ENCODE results near the gene RNH1. TPM values are rescaled to one million over a fixed set of nuclear protein-coding genes. Genes with fewer than 3 reads are reported as not detected.

RNH1 gene
- polyA plus RNA-seq, 1 donor from 2014 or later, result 71.8 TPM

DNA sequence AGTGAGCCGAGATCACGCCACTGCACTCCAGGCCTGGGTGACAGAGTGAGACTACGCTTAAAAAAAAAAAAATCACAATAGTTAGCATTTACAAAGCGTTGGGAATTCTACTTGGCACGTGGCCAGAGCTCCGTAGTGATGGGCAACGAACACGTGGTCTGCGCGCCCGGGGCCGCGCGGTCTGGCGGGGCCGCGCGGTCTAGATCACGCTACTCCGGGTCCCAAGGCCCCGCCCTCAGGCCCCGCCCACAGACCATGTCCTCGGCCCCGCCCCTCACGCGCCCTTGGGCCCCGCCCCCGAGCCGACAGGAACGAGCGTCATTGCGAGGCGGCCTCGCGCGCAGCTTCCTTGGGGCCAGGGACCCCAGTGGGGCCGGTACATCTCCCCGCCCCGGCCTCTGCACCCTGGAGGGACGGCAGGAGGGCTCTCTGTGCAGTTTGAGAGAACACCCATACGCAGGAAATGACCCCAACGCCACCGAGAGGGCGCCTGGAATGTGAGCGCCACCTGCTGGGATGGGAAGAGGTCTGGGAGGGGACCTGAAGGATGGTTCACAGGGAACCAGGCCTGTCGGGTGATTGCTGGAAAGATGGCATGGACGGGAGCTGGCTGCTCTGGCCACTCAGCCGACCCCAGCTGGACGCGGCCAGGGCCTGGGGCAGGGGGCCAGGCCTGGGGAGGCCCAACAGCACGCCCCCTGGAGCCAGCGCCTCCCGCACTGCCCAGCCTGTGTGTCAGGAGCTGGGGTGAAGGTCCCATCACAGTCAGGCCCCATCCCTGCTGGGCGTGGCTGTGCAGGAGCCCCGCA is 58.9 kb downstream of the RNH1 start:
- H3K4me2 ChIP-seq (ENCODE audit: low read length), result no peak overlapping the region
- no peaks in the 10 kb centered on the region for H3F3A ChIP-seq (ENCODE audit: insufficient read depth, low read length, poor library complexity, severe bottlenecking)
- H3K9me3 ChIP-seq (ENCODE audit: low read length), result no peaks in the 10 kb centered on the region
- H3K27ac ChIP-seq (ENCODE audit: low read length), result peak overlapping the region; percentile 74
- H3K4me3 ChIP-seq (ENCODE audit: low read length), result peak overlapping the region; percentile 96
- peak; percentile 76 for TF ChIP-seq POLR2AphosphoS5 (IDR thresholded peaks at IDR 0.05)
- peak; percentile 16 for TF ChIP-seq EP300 (conservative IDR thresholded peaks at IDR 0.05; ENCODE audit: poor library complexity, severe bottlenecking)
- no peak for TF ChIP-seq EZH2 (IDR thresholded peaks at IDR 0.05; ENCODE audit: borderline replicate concordance, insufficient read depth, low read length, poor library complexity, severe bottlenecking)
- TF ChIP-seq, protein P1, sequence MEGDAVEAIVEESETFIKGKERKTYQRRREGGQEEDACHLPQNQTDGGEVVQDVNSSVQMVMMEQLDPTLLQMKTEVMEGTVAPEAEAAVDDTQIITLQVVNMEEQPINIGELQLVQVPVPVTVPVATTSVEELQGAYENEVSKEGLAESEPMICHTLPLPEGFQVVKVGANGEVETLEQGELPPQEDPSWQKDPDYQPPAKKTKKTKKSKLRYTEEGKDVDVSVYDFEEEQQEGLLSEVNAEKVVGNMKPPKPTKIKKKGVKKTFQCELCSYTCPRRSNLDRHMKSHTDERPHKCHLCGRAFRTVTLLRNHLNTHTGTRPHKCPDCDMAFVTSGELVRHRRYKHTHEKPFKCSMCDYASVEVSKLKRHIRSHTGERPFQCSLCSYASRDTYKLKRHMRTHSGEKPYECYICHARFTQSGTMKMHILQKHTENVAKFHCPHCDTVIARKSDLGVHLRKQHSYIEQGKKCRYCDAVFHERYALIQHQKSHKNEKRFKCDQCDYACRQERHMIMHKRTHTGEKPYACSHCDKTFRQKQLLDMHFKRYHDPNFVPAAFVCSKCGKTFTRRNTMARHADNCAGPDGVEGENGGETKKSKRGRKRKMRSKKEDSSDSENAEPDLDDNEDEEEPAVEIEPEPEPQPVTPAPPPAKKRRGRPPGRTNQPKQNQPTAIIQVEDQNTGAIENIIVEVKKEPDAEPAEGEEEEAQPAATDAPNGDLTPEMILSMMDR (IDR thresholded peaks at IDR 0.05; ENCODE audit: poor library complexity, severe bottlenecking), result peak; percentile 88
- peak; percentile 75 for TF ChIP-seq MXI1 (conservative IDR thresholded peaks at IDR 0.05; ENCODE audit: poor library complexity, severe bottlenecking)
- TF ChIP-seq TAF1 (IDR thresholded peaks at IDR 0.05; ENCODE audit: low read depth), result peak; percentile 44
- peak; percentile 76 for TF ChIP-seq RAD21 (conservative IDR thresholded peaks at IDR 0.05)
- TF ChIP-seq SMC3 (conservative IDR thresholded peaks at IDR 0.05; ENCODE audit: poor library complexity), result peak; percentile 78
- TF ChIP-seq, protein P2, sequence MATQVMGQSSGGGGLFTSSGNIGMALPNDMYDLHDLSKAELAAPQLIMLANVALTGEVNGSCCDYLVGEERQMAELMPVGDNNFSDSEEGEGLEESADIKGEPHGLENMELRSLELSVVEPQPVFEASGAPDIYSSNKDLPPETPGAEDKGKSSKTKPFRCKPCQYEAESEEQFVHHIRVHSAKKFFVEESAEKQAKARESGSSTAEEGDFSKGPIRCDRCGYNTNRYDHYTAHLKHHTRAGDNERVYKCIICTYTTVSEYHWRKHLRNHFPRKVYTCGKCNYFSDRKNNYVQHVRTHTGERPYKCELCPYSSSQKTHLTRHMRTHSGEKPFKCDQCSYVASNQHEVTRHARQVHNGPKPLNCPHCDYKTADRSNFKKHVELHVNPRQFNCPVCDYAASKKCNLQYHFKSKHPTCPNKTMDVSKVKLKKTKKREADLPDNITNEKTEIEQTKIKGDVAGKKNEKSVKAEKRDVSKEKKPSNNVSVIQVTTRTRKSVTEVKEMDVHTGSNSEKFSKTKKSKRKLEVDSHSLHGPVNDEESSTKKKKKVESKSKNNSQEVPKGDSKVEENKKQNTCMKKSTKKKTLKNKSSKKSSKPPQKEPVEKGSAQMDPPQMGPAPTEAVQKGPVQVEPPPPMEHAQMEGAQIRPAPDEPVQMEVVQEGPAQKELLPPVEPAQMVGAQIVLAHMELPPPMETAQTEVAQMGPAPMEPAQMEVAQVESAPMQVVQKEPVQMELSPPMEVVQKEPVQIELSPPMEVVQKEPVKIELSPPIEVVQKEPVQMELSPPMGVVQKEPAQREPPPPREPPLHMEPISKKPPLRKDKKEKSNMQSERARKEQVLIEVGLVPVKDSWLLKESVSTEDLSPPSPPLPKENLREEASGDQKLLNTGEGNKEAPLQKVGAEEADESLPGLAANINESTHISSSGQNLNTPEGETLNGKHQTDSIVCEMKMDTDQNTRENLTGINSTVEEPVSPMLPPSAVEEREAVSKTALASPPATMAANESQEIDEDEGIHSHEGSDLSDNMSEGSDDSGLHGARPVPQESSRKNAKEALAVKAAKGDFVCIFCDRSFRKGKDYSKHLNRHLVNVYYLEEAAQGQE (IDR thresholded peaks at IDR 0.05; ENCODE audit: borderline replicate concordance), result peak; percentile 45
- H3K36me3 ChIP-seq (ENCODE audit: insufficient read depth, low read length), result no peaks in the 10 kb centered on the region
- peak overlapping the region; percentile 45 for H2AFZ ChIP-seq (ENCODE audit: low read depth, low read length)
- H4K20me1 ChIP-seq (ENCODE audit: insufficient read depth), result peaks cover 2% of the 10 kb centered on the region
- H3K79me2 ChIP-seq (replicated peaks; ENCODE audit: insufficient read depth, low read length), result peaks cover 4% of the 10 kb centered on the region
- peak overlapping the region; percentile 74 for H3K9ac ChIP-seq (ENCODE audit: low read length)
- H3K9me2 ChIP-seq (ENCODE audit: insufficient read depth, low read length), result no peaks in the 10 kb centered on the region
- H3K27me3 ChIP-seq (ENCODE audit: insufficient read depth, low read depth, low read length), result no peaks in the 10 kb centered on the region

DNA sequence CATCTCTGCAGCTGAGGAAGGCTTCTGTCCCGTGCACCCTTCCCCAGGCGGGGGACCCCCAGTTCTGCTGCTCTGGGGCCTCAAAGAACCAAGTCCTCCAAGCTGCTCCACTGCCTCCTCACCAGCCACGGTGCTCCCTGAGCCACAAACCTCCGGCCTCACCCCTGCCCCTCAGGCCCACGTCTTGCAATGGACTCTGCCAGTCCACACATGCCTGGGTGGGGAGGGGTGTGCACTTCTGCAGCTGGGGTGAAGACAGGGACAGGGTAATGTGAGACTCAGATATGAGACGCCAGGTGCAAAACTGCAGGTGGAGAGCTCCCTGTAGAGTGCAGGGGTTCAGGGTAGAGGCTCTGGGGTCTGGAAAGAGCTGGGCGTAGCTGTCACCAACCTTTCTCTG is 60.2 kb downstream of the RNH1 start:
- Histone ChIP-seq H3K9ac (ENCODE audit: low read length) (no peak overlapping the region), H3K27me3 (ENCODE audit: insufficient read depth, low read depth, low read length) (no peaks in the 10 kb centered on the region), H3K4me2 (ENCODE audit: low read length) (no peak overlapping the region), H3K9me2 (ENCODE audit: insufficient read depth, low read length) (no peaks in the 10 kb centered on the region), H3K9me3 (ENCODE audit: low read length) (no peaks in the 10 kb centered on the region), H3F3A (ENCODE audit: insufficient read depth, low read length, poor library complexity, severe bottlenecking) (no peaks in the 10 kb centered on the region), H3K79me2 (replicated peaks; ENCODE audit: insufficient read depth, low read length) (no peaks in the 10 kb centered on the region), H3K27ac (ENCODE audit: low read length) (no peak overlapping the region), H3K4me3 (ENCODE audit: low read length) (no peak overlapping the region), H2AFZ (ENCODE audit: low read depth, low read length) (no peak overlapping the region), H4K20me1 (ENCODE audit: insufficient read depth) (peaks cover 2% of the 10 kb centered on the region), H3K36me3 (ENCODE audit: insufficient read depth, low read length) (no peaks in the 10 kb centered on the region)
- TF ChIP-seq, protein P1 (IDR thresholded peaks at IDR 0.05; ENCODE audit: poor library complexity, severe bottlenecking), result no peak
- TF ChIP-seq POLR2AphosphoS5 (IDR thresholded peaks at IDR 0.05) (no peak), EP300 (conservative IDR thresholded peaks at IDR 0.05; ENCODE audit: poor library complexity, severe bottlenecking) (no peak), TAF1 (IDR thresholded peaks at IDR 0.05; ENCODE audit: low read depth) (no peak), MXI1 (conservative IDR thresholded peaks at IDR 0.05; ENCODE audit: poor library complexity, severe bottlenecking) (no peak), SMC3 (conservative IDR thresholded peaks at IDR 0.05; ENCODE audit: poor library complexity) (no peak), EZH2 (IDR thresholded peaks at IDR 0.05; ENCODE audit: borderline replicate concordance, insufficient read depth, low read length, poor library complexity, severe bottlenecking) (no peak), RAD21 (conservative IDR thresholded peaks at IDR 0.05) (no peak)
- TF ChIP-seq, protein P2 (IDR thresholded peaks at IDR 0.05; ENCODE audit: borderline replicate concordance), result no peak

Data from neural cell (in vitro differentiated cells).